Caco-2 (cell line): ENCODE results near the gene PTCHD1. TPM values are rescaled to one million over a fixed set of nuclear protein-coding genes. Genes with fewer than 3 reads are reported as not detected.

Experiments
- BruUV-seq: library from RNA; stranded (reverse); fragments of 400-500 nt; replicated peaks from 2 replicates; lab custom pipeline; 2021; lab: Mats Ljungman, UMichigan
- CTCF ChIA-PET: fragments of 300-600 bp; sonication (Branson Sonifier 250); formaldehyde crosslinking; loops from one replicate; lab custom pipeline; 2022; ENCODE audit warnings: antibody characterized with exemption; lab: Charles Lee
- POLR2A ChIA-PET: fragments of 300-600 bp; sonication (Branson Sonifier 250); formaldehyde crosslinking; loops from one replicate; lab custom pipeline; 2022; ENCODE audit warnings: antibody characterized with exemption; lab: Charles Lee
- DNase-seq, 2 experiments: peaks; one replicate each; pipeline versions ENCODE4 v3.0.0 to v3.0.0-alpha.2; 2020 to 2022
- H3K27me3 ChIP-seq: replicated peaks from 2 replicates; pipeline ENCODE4 v1.6.0; 2011; ENCODE audit warnings: low read length; ENCODE audit not compliant: control insufficient read depth, insufficient read depth
- H3K36me3 ChIP-seq: 2 replicates; pipeline ENCODE4 v1.5.1; 2011; ENCODE audit warnings: low read length; ENCODE audit not compliant: control insufficient read depth, insufficient read depth
- H3K4me1 ChIP-seq: fragments of 250-450 bp; sonication (Bioruptor Pico); 2 replicates; pipeline ENCODE4 v1.5.1; 2020; ENCODE audit warnings: mild to moderate bottlenecking
- H3K4me3 ChIP-seq: 2 replicates; pipeline ENCODE4 v1.5.1; 2011; ENCODE audit warnings: low read depth, mild to moderate bottlenecking, control low read depth, low read length
- H3K9me3 ChIP-seq: fragments of 250-450 bp; sonication (Bioruptor Pico); 2 replicates; pipeline ENCODE4 v1.5.1; 2020; ENCODE audit warnings: mild to moderate bottlenecking, moderate library complexity
- H3K27ac Mint-ChIP-seq: one replicate; pipeline ENCODE4 v1.8.0; 2022; ENCODE audit warnings: mixed read lengths; ENCODE audit not compliant: unreplicated experiment
- H3K27me3 Mint-ChIP-seq: one replicate; pipeline ENCODE4 v1.8.0; 2022; ENCODE audit warnings: mixed read lengths; ENCODE audit not compliant: insufficient read depth, unreplicated experiment
- H3K36me3 Mint-ChIP-seq: one replicate; pipeline ENCODE4 v1.8.0; 2022; ENCODE audit warnings: mild to moderate bottlenecking, mixed read lengths; ENCODE audit not compliant: insufficient read depth, unreplicated experiment
- H3K4me1 Mint-ChIP-seq: one replicate; pipeline ENCODE4 v1.8.0; 2022; ENCODE audit warnings: low read depth, mixed read lengths; ENCODE audit not compliant: unreplicated experiment
- H3K4me3 Mint-ChIP-seq: one replicate; pipeline ENCODE4 v1.8.0; 2022; ENCODE audit warnings: mild to moderate bottlenecking, moderate library complexity, mixed read lengths; ENCODE audit not compliant: unreplicated experiment
- H3K9me3 Mint-ChIP-seq: one replicate; pipeline ENCODE4 v1.8.0; 2022; ENCODE audit warnings: mixed read lengths; ENCODE audit not compliant: unreplicated experiment
- intact Hi-C: fragments of 100-400 bp; cut with micrococcal nuclease; formaldehyde crosslinking; loops from one replicate; pipeline ENCODE4 v1.10.0; 2022; ENCODE audit not compliant: unreplicated experiment
- total RNA-seq: library from RNA; stranded (reverse); gene quantifications from 2 replicates; pipeline ENCODE4 v1.2.3, GENCODE V29; 2022
- TF ChIP-seq, protein P1 (sequence below), 2 experiments: fragments of 200-600 bp in 1 of 2; IDR thresholded peaks; 1 replicate in 1 of 2; 2 replicates in 1 of 2; pipeline versions ENCODE4 v1.5.1 to v1.8.0; 2011 to 2022; ENCODE audit warnings: antibody characterized with exemption in 1 of 2, control low read depth in 1 of 2, inconsistent platforms in 1 of 2, low read depth in 1 of 2, low read length in 1 of 2, mild to moderate bottlenecking in 1 of 2, moderate library complexity in 1 of 2; ENCODE audit not compliant: insufficient read depth in 1 of 2, severe bottlenecking in 1 of 2, unreplicated experiment in 1 of 2

PTCHD1 gene
- total RNA-seq, 1 experiment from 2014 or later: not detected

DNA sequence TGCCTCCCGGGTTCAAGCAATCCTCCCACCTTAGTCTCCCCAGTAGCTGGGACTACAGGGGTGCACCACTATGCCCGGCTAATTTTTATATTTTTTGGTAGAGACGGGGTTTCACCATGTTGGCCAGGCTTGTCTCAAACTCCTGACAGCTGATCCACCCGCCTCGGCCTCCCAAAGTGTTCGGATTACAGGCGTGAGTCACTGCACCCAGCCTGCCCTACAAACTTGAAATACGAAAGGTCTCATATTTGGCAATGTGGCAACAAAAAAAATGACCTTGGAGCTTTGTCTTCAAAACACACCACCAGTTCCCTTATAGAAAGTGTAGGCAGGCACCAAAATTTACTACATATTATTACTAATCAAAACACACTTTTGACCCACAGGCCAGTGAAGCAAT lies 22.9 kb upstream of the PTCHD1 start:
- H3K4me3 Mint-ChIP-seq: no peak overlapping the region
- DNase-seq: no peak
- H3K36me3 Mint-ChIP-seq: no peaks in the 10 kb centered on the region
- Histone ChIP-seq H3K9me3 (no peaks in the 10 kb centered on the region), H3K4me1 (no peaks in the 10 kb centered on the region), H3K27me3 (no peaks in the 10 kb centered on the region), H3K36me3 (no peaks in the 10 kb centered on the region), H3K4me3 (no peak overlapping the region)
- TF ChIP-seq, protein P1, sequence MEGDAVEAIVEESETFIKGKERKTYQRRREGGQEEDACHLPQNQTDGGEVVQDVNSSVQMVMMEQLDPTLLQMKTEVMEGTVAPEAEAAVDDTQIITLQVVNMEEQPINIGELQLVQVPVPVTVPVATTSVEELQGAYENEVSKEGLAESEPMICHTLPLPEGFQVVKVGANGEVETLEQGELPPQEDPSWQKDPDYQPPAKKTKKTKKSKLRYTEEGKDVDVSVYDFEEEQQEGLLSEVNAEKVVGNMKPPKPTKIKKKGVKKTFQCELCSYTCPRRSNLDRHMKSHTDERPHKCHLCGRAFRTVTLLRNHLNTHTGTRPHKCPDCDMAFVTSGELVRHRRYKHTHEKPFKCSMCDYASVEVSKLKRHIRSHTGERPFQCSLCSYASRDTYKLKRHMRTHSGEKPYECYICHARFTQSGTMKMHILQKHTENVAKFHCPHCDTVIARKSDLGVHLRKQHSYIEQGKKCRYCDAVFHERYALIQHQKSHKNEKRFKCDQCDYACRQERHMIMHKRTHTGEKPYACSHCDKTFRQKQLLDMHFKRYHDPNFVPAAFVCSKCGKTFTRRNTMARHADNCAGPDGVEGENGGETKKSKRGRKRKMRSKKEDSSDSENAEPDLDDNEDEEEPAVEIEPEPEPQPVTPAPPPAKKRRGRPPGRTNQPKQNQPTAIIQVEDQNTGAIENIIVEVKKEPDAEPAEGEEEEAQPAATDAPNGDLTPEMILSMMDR (IDR thresholded peaks at IDR 0.05; ENCODE audit: insufficient read depth in 1 of 2, low read depth in 1 of 2, low read length in 1 of 2, severe bottlenecking in 1 of 2, unreplicated experiment in 1 of 2): no peak
- no TSS peak for BruUV-seq
- POLR2A ChIA-PET: no interaction called here
- CTCF ChIA-PET: no interaction called here
- H3K4me1 Mint-ChIP-seq: no peaks in the 10 kb centered on the region
- no peak overlapping the region for H3K27ac Mint-ChIP-seq
- no peaks in the 10 kb centered on the region for H3K9me3 Mint-ChIP-seq
- peaks cover 7% of the 10 kb centered on the region for H3K27me3 Mint-ChIP-seq
- intact Hi-C loops: no loop called here

DNA sequence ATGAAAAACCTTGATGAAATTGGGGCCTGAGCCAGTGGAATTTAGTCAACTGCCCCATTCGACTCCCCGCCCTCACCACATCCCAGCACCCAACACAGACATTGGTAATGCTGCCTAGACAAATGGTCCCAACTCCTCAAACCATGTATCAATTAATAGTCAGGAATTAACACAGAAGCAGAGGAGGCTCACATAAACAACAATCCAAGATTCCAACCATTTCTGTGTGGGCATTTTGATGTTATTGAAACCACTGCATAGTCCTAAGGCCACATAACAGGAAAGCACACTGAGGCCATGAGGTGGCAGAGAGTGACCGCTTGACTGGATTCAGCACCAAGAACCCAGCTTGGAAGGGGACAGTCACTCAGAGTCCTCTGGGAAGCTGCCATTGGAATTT lies 22.5 kb upstream of the PTCHD1 start:
- H3K4me3 Mint-ChIP-seq: no peak overlapping the region
- H3K27me3 Mint-ChIP-seq: peaks cover 7% of the 10 kb centered on the region

DNA sequence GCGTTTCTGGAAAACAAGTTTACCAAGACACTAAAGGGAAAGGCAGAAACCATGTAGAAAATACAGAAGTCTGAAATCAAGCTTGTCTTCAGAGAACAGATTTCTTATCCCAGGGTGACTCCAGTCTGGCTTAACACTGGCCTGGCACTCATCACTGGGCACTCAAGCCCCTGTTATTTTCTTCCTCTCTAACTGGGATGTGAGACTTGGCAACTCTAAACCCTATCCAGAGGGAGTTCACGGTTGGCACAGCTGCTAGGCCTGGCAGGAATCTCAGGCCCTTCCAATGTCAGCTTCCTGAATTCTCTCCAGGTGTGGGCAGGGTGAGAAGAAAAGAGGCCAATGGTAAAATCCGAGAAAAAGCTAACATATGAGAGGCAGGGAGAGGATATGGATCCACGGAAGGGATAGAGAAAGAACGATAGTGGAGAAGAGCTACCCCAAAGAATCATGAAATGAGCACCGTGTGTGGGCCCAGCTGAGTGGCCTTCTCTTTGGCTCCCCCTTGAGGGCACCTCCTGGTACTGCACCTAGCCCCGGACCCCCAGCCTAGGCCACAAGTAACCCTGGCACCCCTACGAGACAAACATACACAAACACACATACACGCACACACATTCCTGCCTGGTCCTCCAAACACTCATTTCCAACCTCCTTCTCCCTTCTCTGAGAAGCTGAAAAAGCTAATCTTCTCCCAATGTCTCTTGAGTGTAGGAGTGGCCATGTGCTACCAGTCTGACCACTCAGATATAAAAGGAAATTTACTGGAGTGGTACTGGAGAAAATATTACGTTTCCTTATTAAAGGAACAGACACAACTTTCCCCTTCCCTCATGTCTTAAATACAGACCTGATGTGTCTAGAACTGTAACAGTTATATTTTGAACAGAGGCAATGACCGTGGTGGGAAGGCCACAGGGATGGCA lies 16.6 kb upstream of the PTCHD1 start:
- H3K4me3 Mint-ChIP-seq: no peak overlapping the region
- DNase-seq: peak in 1 of 2 experiments; percentile 34
- CTCF ChIA-PET: no interaction called here
- no peaks in the 10 kb centered on the region for H3K9me3 Mint-ChIP-seq
- no peaks in the 10 kb centered on the region for H3K4me1 Mint-ChIP-seq
- Histone ChIP-seq H3K36me3 (no peaks in the 10 kb centered on the region), H3K4me1 (no peaks in the 10 kb centered on the region), H3K4me3 (no peak overlapping the region), H3K27me3 (no peaks in the 10 kb centered on the region), H3K9me3 (no peaks in the 10 kb centered on the region)
- H3K27ac Mint-ChIP-seq: no peak overlapping the region
- no peaks in the 10 kb centered on the region for H3K36me3 Mint-ChIP-seq
- TF ChIP-seq, protein P1 (IDR thresholded peaks at IDR 0.05; ENCODE audit: insufficient read depth in 1 of 2, low read depth in 1 of 2, low read length in 1 of 2, severe bottlenecking in 1 of 2, unreplicated experiment in 1 of 2): peak; percentile 65 to 68
- POLR2A ChIA-PET: no interaction called here
- intact Hi-C loops: no loop called here
- no TSS peak for BruUV-seq
- H3K27me3 Mint-ChIP-seq: peaks cover 6% of the 10 kb centered on the region

More for the DNA sequence above, 22.5 kb upstream of the PTCHD1 start:
- Mint-ChIP-seq H3K4me1 (no peaks in the 10 kb centered on the region), H3K36me3 (no peaks in the 10 kb centered on the region), H3K27ac (no peak overlapping the region), H3K9me3 (no peaks in the 10 kb centered on the region)
- intact Hi-C loops: no loop called here
- Histone ChIP-seq H3K36me3 (no peaks in the 10 kb centered on the region), H3K27me3 (no peaks in the 10 kb centered on the region), H3K9me3 (no peaks in the 10 kb centered on the region), H3K4me1 (no peaks in the 10 kb centered on the region), H3K4me3 (no peak overlapping the region)
- BruUV-seq: no TSS peak
- TF ChIP-seq, protein P1 (IDR thresholded peaks at IDR 0.05; ENCODE audit: insufficient read depth in 1 of 2, low read depth in 1 of 2, low read length in 1 of 2, severe bottlenecking in 1 of 2, unreplicated experiment in 1 of 2): no peak
- DNase-seq: no peak
- ChIA-PET POLR2A (no interaction called here), CTCF (no interaction called here)
